COLO829 (cell line): Measurements from ENCODE around the gene ITIH6.
A peak's percentile ranks its signal among the peaks of the same experiment; 100 is the strongest.
"Not testable (repeated sequence)": the region's sequence is repeated elsewhere in the genome, so short reads cannot be mapped to it uniquely, and the experiment has no call there.

Experiments used
- DNase-seq: peaks from one replicate; pipeline ENCODE4 v3.0.0; 2012; ENCODE audit warnings: low spot score

ITIH6 gene, protein sequence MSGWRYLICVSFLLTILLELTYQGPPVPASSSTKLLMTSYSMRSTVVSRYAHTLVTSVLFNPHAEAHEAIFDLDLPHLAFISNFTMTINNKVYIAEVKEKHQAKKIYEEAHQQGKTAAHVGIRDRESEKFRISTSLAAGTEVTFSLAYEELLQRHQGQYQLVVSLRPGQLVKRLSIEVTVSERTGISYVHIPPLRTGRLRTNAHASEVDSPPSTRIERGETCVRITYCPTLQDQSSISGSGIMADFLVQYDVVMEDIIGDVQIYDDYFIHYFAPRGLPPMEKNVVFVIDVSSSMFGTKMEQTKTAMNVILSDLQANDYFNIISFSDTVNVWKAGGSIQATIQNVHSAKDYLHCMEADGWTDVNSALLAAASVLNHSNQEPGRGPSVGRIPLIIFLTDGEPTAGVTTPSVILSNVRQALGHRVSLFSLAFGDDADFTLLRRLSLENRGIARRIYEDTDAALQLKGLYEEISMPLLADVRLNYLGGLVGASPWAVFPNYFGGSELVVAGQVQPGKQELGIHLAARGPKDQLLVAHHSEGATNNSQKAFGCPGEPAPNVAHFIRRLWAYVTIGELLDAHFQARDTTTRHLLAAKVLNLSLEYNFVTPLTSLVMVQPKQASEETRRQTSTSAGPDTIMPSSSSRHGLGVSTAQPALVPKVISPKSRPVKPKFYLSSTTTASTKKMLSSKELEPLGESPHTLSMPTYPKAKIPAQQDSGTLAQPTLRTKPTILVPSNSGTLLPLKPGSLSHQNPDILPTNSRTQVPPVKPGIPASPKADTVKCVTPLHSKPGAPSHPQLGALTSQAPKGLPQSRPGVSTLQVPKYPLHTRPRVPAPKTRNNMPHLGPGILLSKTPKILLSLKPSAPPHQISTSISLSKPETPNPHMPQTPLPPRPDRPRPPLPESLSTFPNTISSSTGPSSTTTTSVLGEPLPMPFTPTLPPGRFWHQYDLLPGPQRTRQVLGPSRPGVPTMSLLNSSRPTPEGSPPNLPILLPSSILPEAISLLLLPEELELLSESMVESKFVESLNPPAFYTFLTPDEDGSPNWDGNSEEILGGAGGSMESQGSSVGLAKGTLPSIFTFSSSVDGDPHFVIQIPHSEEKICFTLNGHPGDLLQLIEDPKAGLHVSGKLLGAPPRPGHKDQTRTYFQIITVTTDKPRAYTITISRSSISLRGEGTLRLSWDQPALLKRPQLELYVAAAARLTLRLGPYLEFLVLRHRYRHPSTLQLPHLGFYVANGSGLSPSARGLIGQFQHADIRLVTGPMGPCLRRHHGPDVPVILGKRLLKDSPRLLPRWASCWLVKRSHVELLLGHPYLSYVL

DNA sequence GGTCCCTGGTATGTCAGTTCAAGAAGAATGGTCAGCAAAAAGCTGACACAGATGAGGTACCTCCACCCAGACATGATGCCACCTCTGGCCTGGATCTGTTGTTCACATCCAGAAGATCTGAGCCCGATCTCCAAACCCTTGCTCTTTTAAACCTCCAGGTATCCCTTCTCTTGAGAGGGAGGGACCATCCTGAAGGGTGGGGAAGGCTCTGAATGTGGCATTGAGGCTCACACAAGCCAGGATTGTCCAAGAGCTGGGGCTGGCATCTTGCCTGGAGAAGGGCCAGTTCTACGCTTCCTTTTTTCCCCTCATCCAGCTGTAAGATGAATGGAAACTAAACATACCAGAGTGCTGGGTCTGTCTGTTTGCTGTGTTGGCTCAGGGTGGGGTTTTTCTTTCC is at the start of gene ITIH6:
Gene ITIH6, minus strand, starts transcription at position 119 of the 400 bp plus-strand sequence. Its CDS starts 45 bp downstream, at position 74.
- peak; percentile 37 for DNase-seq

- not testable (repeated sequence) for DNase-seq
Measured at GRCh38 chrX:54847700-54848099, 49.6 kb upstream of the ITIH6 start.

- DNase-seq, result no peak
Measured at GRCh38 chrX:54843050-54843449, 45.0 kb upstream of the ITIH6 start.

DNA sequence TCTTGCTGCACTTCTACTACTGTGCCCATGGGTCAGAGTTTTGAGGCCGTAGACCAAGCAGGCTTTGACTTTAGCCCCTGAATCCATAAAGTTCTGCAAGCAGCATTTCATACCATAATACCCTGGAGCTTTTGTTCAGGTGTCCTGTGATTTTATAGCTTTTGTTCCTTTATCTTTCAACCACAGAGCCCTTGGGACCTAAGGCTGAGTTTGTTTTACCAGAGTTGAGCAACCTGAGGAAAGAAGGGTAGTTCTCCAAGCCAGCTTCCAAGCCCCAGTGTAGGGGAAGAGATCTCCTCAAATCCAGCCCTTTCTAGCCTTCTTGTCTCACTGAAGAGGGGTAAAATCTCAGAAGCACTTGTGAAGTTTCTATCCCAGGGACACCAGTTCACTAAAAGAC is 44.6 kb upstream of the ITIH6 start:
- no peak for DNase-seq

- DNase-seq, result not testable (repeated sequence)
Measured at GRCh38 chrX:54841184-54841874, 43.3 kb upstream of the ITIH6 start.

- DNase-seq, result no peak
Measured at GRCh38 chrX:54838583-54838982, 40.5 kb upstream of the ITIH6 start.

DNA sequence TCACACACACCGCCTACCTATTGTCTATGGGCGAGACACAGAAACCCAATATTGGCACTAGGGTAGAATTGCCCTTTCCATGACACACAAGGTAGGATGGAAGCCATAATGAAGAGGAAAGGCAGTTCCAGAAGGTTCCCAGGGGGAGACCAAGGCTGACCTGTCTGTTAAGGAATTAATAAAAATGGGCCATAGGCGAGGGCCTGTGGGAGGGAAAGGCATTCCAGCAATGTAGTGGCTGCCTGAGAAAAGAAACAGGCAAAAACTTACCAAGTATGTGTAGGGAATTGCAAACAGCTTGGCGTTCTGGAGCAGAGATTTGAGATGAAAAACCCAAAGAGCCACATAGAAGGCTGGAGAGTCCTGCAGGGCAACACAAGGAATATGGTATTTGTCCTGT is 28.5 kb upstream of the ITIH6 start:
- no peak for DNase-seq

DNA sequence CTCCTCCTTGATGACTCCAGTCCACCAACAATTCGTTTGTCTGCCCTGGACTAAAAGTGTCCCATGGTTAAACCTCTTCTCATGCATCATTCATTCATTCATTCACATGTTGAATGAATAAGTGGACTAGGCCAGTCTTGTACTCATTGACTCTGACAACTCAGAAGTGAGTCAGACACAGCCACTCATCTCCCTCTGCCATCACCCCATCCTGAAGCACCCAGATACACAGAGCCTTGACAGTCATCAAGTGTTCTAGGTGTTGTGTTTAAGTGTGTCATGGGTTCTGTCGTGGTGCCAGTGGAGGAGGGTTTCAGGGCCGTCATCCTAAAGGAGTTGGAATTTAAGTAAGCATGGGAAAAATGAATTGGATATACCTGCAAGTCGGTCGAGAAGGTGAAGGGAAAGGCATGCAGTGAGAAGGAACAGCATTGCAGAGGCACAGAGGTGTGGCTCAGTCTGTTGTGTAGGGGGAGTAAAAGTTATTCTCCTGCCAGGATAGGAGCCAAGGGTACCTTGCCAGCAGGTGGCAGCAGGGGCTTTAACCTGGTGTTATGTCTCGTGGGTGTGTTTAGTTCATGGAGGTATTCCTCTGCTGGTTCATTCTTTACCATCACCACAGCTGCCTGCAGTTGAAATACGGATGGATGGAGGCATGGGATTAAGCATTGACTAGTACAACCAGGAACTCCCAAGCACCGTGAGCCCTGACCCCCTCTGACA is 27.8 kb upstream of the ITIH6 start:
- no peak for DNase-seq

DNA sequence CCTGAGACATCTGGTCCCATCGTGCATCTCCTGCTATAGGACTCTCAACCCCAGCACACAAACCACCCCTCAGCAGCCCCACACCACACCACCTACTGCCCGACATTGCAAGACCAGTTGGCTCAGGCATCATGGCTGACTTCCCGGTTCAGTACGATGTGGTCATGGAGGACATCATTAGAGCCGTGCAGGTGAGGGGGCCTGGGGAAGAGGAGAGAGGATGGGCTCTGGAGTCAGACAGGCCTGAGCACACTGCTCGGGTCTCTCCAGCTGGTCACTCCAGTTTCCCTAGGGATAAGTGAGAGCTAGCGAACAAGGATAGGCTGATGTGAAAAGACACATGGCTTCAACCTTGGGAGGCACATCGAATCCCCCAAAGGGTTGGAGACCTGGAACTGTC is 26.7 kb upstream of the ITIH6 start:
- no peak for DNase-seq

GRCh38 chrX:54824195-54824594 is 26.1 kb upstream of the ITIH6 start:
- DNase-seq, result no peak

DNA sequence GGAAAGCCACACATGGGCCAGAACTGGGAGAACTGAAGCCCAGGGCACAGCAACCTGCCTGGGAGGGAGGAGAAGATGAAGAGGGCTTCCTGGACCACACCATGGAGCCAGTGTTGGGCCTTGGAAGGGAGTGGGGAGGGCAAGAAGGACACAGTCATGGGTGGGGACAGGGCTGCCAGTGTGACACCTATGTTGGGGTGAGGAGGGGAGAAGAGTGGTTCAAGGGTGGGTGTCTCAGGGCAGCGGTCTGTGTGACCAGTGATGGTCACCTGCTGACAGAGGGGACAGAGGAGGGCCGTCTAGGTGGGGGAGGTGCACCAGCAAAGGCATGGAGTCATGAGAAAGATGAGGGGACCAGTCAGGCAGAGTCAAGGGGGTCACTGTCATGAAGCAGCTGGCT is 23.3 kb upstream of the ITIH6 start:
- no peak for DNase-seq

DNA sequence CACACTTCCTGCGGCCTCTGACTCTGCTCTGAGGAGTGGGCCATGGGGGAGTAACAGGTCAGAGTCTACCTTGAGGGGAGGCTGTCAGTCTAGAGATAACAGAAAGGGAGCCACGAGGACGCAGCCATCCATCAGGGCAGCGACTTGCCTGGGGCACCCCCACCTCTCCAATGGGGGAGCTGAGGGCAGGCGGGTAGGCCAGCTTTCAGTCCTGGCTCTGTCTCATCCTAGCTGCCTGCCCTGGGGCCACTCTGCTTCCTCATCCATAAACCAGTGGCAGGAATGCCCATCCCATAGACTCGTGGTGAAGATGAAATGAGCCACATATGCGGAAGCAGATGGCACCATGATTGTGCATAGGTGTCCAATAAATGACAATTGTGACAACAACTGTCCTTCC is 22.7 kb upstream of the ITIH6 start:
- DNase-seq, result no peak

- DNase-seq, result no peak
Measured at GRCh38 chrX:54819201-54819600, 21.1 kb upstream of the ITIH6 start.

DNA sequence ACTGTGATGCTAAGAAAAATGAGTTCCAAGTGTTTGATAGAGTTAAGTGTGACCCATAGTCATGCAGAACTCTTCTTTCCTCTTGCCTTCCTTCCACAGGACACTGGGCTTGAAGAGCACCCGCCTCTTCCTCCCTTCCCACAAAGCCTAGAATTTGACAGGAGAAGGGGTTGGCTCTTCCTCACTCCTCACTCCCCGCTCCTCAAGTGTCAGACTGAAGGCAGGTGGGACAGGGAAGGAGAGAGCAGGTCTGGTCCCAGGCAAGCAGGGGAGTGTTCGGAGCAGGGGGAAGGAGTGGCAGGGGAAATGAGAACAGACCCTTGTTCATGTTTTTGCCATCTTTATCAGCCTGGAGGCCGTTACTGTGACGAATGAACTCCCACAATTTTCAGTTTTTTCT is 20.2 kb upstream of the ITIH6 start:
- DNase-seq, result no peak

- DNase-seq, result no peak
Measured at GRCh38 chrX:54817220-54817820, 19.3 kb upstream of the ITIH6 start.

GRCh38 chrX:54812306-54812705 is 14.3 kb upstream of the ITIH6 start:
- no peak for DNase-seq

- DNase-seq, result no peak
Measured at GRCh38 chrX:54811301-54811885, 13.3 kb upstream of the ITIH6 start.

DNA sequence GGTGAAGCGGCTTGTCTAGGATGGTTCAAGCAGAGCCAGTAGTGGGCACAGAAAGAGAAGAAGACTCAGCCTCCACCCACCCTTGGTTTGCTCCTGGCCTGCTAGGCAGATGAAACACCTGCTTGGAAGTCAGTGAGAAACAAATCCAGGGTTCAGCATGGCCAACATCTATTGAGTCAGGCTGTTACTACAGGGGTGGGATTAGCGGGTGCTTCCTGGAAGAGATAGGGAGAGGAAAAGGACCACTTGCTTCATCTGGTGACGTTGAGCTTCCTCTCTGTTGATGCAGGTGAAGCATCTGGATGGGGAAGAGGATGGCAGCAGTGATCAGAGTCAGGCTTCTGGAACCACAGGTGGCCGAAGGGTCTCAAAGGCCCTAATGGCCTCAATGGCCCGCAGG is 12.5 kb upstream of the ITIH6 start:
- no peak for DNase-seq

DNA sequence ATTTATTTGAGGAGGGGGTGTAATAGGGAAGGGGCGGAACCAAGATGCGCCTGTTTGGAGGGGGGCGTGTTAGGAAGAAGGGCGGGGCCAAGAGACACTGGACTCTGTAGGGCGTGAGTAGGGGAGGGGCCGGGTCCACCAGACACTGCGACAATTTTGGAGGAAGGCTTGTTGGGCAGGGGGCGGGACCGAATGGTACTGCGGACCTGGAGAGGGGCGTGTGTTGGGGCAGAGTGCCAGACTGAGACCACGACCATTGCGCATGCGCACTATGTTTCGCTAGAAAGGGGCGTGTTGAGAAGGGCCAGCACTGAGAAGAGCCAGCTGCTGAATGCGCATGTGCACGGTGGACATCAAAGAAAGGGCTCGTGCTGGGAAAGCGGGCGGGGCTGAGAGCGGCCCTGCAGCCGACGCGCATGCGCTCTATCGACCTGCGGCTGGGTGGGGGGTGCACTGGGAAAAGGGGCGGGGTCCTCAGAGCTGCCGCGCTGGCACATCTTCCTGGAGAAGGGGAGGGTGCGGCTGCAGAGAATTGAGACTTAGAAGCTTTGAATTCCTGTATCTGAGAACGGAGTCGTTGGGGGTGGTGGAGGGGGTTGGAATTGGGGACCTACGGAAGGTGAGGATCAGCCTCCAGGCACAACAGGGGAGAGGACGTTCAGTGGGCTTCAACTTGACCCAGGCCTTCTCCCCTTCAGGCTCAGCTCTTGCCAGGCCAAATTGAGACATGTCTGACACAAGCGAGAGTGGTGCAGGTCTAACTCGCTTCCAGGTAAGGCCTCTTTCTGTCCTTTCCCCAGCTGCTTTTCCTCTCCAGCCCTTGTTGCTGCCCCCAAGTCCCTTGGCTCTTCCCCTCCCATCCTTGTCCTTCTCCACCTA is 10.8 kb upstream of the ITIH6 start:
- peak; percentile 99 for DNase-seq
